22Rv1 (cell line): ENCODE data around the gene CDH18.

ENCODE experiments used
- ZFX ChIP-seq: fragments of 450-650 bp; IDR thresholded peaks from 2 replicates; pipeline ENCODE4 v1.6.1; 2017; ENCODE audit warnings: antibody characterized with exemption, borderline replicate concordance
- TF ChIP-seq, protein P1 (sequence below): fragments of 450-650 bp; IDR thresholded peaks from 2 replicates; pipeline ENCODE4 v1.5.1; 2017; ENCODE audit warnings: mild to moderate bottlenecking

DNA sequence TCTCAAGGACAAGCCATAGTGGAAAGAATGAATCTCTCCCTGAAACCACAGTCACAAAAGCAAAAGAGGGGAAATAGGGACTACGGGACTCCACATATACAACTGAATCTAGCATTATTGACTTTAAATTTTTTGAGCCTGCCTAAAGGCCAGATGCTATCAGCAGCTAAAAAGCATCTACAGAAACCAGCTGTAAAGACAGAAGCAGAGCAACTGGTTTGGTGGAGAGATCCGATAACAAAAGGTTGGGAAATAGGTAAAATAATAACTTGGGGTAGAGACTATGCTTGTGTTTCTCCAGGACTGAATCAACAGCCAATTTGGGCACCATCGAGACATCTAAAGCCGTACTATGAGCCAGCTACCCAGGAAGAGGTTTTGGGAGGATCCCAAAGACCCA is 281.2 kb downstream of the CDH18 start:
- TF ChIP-seq, protein P1, sequence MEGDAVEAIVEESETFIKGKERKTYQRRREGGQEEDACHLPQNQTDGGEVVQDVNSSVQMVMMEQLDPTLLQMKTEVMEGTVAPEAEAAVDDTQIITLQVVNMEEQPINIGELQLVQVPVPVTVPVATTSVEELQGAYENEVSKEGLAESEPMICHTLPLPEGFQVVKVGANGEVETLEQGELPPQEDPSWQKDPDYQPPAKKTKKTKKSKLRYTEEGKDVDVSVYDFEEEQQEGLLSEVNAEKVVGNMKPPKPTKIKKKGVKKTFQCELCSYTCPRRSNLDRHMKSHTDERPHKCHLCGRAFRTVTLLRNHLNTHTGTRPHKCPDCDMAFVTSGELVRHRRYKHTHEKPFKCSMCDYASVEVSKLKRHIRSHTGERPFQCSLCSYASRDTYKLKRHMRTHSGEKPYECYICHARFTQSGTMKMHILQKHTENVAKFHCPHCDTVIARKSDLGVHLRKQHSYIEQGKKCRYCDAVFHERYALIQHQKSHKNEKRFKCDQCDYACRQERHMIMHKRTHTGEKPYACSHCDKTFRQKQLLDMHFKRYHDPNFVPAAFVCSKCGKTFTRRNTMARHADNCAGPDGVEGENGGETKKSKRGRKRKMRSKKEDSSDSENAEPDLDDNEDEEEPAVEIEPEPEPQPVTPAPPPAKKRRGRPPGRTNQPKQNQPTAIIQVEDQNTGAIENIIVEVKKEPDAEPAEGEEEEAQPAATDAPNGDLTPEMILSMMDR: no peak
- no peak for TF ChIP-seq ZFX
